Activated CD8-positive, alpha-beta memory T cell treated with anti-CD3 and anti-CD28 coated beads, Interleukin-2, amount 50 U/mL, for 24 hours (primary cell): ENCODE measurements around the gene GJD4.
A peak's percentile ranks its signal among the peaks of the same experiment; 100 is the strongest.

Source experiments
- DNase-seq: peaks from one replicate; pipeline ENCODE4 v3.0.0-alpha.2; 2020; ENCODE audit errors: extremely low read depth

The GJD4 gene

DNA sequence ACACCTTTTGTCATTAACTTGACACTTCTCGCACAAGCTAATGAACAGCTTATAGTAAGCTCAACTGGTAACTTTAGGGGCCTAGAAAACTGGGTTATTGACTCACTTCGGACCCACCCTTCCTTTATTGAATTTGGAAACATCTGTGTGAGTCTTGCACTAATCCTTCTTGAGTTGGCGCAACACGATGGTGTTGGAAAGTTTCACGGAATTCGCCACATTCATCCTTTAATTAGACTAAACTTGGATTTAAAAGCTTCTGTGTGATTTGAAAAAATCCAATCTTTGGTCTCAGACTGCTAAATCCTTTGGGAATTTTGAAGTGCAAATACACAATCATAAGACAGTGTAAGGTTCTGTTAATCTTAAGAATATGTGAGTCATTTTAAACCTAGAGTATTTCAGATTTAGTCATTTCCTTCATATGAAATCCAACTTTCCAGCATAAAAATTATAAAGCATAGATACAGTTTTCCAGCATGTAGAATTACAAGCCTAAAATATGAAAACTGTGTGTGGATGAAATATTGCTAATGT is 21.9 kb downstream of the GJD4 start:
- DNase-seq, result no peak

DNA sequence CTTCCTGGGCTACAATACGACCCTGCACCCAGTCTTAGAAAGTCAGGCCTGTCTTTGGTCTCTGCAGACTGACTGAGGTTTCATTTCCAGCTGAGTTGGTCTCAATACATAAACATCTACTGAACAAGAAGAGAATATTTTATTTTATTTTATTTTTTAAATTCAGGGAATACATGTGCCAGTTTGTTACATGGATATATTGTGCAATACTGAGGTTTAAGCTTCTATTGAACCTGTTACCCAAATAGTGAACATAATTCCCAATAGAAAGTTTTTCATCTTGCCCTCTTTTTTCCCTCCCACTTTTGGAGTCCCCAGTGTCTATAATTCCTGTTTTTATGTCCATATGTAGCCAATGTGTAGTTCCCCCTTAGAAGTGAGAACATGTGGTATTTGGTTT is 26.3 kb downstream of the GJD4 start:
- no peak for DNase-seq

DNA sequence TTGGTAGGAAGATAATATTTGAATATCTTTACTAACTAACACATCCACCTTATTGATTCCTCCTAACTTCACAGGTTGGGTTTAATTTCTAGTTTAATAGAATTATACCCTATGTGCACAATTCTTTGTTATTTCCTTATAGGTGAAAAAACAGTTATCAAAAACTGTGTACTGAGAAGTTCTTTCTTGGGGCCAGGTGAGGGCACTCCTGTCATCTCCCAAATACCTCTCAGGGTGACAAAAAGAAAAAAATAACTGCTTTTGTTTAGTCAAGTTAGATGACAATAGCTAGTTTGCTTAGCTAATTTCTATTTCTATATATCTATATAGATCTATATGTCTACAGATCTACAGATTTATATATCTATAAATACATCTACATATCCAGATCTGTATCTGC is 26.9 kb downstream of the GJD4 start:
- DNase-seq, result no peak

- no peak for DNase-seq
These were observed 28.2 kb downstream of the GJD4 start for GRCh38 chr10:35633006-35633980.

DNA sequence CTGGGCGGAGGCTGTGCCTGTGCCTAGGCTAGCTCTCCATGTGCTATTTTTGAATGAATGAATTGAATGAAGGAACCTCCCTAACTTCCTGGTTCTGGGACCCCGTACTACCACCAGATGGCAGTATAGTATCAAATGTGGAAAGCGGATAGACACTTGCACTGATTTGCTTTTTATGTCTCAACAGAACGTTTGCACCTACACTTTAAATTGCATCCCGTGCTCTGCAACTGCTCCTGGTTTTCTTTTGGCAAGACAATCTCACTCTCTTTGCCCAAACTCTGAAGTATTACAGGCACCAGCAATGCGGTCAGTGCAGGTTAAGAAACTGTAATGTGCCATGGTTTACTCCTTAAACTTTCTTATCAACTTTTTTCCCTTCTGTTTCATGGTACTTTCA is 30.4 kb downstream of the GJD4 start:
- no peak for DNase-seq

- DNase-seq, result no peak
These were observed 31.8 kb downstream of the GJD4 start for GRCh38 chr10:35636956-35637355.

DNA sequence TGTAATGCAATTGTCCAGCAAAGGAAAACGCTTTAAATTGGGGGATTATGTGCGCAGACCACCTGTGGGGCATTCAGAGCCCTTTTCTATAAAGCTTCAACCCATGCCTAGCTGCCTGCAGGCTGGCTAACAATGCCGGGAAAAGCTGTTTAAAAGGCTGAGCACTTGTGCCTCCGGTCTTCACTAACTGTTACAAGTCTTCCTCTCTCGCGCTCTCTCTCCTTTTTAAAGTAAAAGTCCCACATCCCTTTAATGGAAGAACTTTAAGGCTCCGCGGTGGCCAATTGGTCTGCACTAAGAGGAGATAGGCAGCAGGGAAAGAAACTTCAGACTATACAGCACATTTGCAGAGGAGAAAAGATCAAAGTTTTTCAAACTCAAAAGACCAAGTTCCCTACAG is 32.3 kb downstream of the GJD4 start:
- no peak for DNase-seq

DNA sequence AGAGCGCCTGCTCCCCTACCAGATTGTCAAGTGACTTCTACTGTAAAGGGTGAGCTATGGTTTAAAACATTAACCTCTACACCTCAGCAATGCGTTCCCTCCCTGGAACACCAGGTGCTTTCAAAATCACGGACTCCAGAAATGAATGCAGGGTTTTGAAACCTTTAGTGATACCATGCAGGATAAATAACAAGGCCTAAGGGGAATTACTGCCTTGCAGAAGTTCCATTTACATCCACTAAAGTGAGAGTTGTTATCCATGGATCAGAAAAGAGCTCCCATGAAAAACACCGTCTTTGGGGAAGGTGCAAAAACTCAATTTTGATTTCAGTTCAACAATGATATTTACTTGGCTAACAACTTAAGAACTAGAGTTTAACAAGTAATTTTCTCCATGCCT is 33.0 kb downstream of the GJD4 start:
- no peak for DNase-seq

DNA sequence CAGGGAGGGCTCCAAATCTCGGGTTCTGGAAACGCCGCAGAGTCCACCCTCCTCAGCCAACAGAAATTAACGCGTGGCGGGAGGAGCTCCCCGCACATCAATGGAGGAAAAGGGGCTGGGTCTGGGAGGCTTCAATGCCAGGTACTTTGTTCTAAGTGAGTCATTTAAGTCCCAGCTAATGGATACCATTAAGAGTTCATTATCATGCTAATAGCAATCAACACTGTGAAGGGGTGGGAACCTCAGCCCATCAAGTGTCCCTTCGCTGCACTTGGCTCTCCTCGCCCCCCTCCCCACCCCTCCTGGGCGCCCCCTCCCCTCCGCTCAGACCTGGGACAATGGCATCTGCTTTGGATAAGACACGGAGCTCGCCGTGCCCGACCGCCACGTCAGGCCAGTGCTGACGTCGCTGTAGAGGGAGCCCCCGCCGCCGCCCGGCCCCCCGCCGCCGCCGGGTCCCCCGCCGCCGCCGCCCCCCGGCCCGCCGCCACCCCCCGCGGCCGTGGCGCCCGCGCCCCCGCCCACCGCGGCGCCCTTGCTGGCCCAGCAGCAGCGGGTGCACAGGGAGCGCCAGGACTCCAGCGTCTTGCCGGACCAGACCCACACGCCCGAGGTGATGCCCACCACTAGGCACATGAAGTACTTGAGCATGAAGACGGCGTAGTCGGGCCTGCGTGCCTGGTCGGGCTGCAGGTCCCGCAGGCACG is 34.0 kb downstream of the GJD4 start:
- DNase-seq, result no peak

- no peak for DNase-seq
These were observed 34.7 kb downstream of the GJD4 start for GRCh38 chr10:35639728-35640401.

GRCh38 chr10:35640474-35640873 is 35.3 kb downstream of the GJD4 start:
- no peak for DNase-seq

DNA sequence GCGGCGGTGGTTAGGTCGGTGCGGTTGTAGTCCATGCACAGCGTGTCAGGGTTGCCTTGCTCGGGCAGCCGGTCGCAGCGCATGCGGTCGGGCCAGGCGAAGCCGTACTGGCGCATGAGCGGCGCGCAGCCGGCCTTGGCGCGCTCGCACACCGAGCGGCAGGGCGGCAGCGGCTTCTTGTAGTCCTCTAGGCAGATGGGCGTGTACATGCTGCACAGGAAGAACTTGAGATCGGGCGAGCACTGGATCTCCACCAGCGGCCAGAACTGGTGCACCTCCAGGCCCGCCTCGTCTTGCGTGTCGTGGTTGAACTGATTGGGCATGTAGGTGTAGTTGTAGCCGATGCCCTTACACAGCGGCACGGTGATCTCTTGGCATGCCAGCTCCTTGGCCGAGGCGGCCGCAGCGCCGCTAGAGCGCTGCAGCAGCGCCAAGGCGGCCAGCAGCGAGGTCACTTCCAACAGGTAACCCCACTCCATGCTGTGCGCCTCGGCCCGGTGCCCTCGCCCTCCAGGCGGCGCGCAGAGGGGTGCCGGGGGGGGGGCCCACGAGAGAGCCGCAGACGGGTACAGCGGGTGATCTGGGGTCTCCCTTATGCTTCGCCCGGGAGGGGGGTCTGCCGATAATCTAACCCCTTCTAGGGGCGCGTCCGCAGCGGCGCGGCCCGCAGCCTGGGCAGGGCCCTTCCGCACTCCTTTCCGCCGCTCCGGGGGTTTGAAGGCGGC is 36.0 kb downstream of the GJD4 start:
- no peak for DNase-seq

GRCh38 chr10:35641676-35642034 is 36.5 kb downstream of the GJD4 start:
- no peak for DNase-seq

GRCh38 chr10:35642035-35642792 is 37.1 kb downstream of the GJD4 start, which contains the start of gene FZD8:
Gene FZD8 (minus strand): TSS chr10:35642296. CDS start chr10:35641429, 867 bp downstream.
- DNase-seq, result peak; percentile 35

- no peak for DNase-seq
These were observed 37.6 kb downstream of the GJD4 start for GRCh38 chr10:35642793-35643114.

GRCh38 chr10:35643151-35644049 is 38.3 kb downstream of the GJD4 start:
- no peak for DNase-seq

GRCh38 chr10:35644050-35644950 is 39.2 kb downstream of the GJD4 start:
- DNase-seq, result no peak

GRCh38 chr10:35650894-35651293 is 45.8 kb downstream of the GJD4 start:
- no peak for DNase-seq

- DNase-seq, result no peak
These were observed 47.7 kb downstream of the GJD4 start for GRCh38 chr10:35652824-35653223.
